Mesangial cell (primary cell): ENCODE results near the gene ACY1. TPM values are rescaled to one million over a fixed set of nuclear protein-coding genes. Genes with fewer than 3 reads are reported as not detected.

Experiments used
- total RNA-seq: library from RNA; depleted of rRNA; stranded (reverse); fragments of >200 nt; gene quantifications from 2 replicates; pipeline ENCODE4 v1.2.3, GENCODE V29; 2015

Gene ACY1
- 50.8 and 54.1 TPM in 2 replicates for total RNA-seq

GRCh38 chr3:51982838-51983577, at the start of gene ACY1:
TSS of gene ACY1 (plus strand) at chr3:51983535. CDS start at chr3:51984065, 530 bp downstream.

GRCh38 chr3:51941798-51942602, 41.3 kb upstream of the ACY1 start, which contains the start of the genes PARP3 and RRP9:
TSS of gene PARP3 (plus strand) at chr3:51942363. CDS start at chr3:51943356, 993 bp downstream.
TSS of gene RRP9 (minus strand) at chr3:51941904. CDS start at chr3:51941867, 37 bp downstream.

GRCh38 chr3:51955175-51955892, 28.0 kb upstream of the ACY1 start, which contains the start of gene GPR62:
TSS of gene GPR62 (plus strand) at chr3:51955381. CDS start at chr3:51955653, 272 bp downstream.

GRCh38 chr3:51967384-51968169, 15.8 kb upstream of the ACY1 start, which contains the start of gene PCBP4:
TSS of gene PCBP4 (minus strand) at chr3:51967454. CDS start at chr3:51961240, 6,214 bp downstream.

GRCh38 chr3:51974963-51975851, 8.1 kb upstream of the ACY1 start, which contains the start of gene ABHD14A:
TSS of gene ABHD14A (plus strand) at chr3:51975064. CDS start at chr3:51975136, 72 bp downstream.

GRCh38 chr3:51995346-51996163, 12.2 kb downstream of the ACY1 start, which contains the start of gene RPL29:
TSS of gene RPL29 (minus strand) at chr3:51995895. CDS start at chr3:51995461, 434 bp downstream.

Other genes starting within 250 kb of the ACY1 start
- not detected in 2 replicates for gene IQCF6, start 204.3 kb upstream of the ACY1 start, total RNA-seq
- not detected in 2 replicates for gene IQCF2, start 121.9 kb upstream of the ACY1 start, total RNA-seq
- not detected in 2 replicates for gene IQCF5, start 107.9 kb upstream of the ACY1 start, total RNA-seq
- gene IQCF1, start 80.2 kb upstream of the ACY1 start, total RNA-seq = not detected in 2 replicates
- gene RRP9, start 41.6 kb upstream of the ACY1 start, total RNA-seq = 19.0 and 38.0 TPM in 2 replicates
- gene PARP3, start 41.2 kb upstream of the ACY1 start, total RNA-seq = 10.8 and 19.9 TPM in 2 replicates
- 0.25 and 0.49 TPM in 2 replicates for gene GPR62, start 28.2 kb upstream of the ACY1 start, total RNA-seq
- gene PCBP4, start 16.1 kb upstream of the ACY1 start, total RNA-seq = 68.7 and 81.2 TPM in 2 replicates
- 26.1 and 81.4 TPM in 2 replicates for gene ABHD14B, start 9.5 kb upstream of the ACY1 start, total RNA-seq
- gene ABHD14A, start 8.5 kb upstream of the ACY1 start, total RNA-seq = 24.8 and 44.9 TPM in 2 replicates
- 1,554 and 1,953 TPM in 2 replicates for gene RPL29, start 12.4 kb downstream of the ACY1 start, total RNA-seq
- 25.4 and 32.1 TPM in 2 replicates for gene DUSP7, start 73.0 kb downstream of the ACY1 start, total RNA-seq
- 3.9 and 34.7 TPM in 2 replicates for gene POC1A, start 170.9 kb downstream of the ACY1 start, total RNA-seq
- gene ALAS1, start 214.6 kb downstream of the ACY1 start, total RNA-seq = 48.4 and 49.0 TPM in 2 replicates
- gene TLR9, start 242.1 kb downstream of the ACY1 start, total RNA-seq = not detected in 2 replicates